Loucy (cell line): Measurements from ENCODE around the gene ZNF469.

Experiments used
- H2AFZ ChIP-seq: fragments of 200-600 bp; sonication (generic); 2 replicates; pipeline ENCODE4 v1.6.0; 2016; ENCODE audit warnings: antibody characterized with exemption, mild to moderate bottlenecking, low read length, moderate library complexity
- H3F3A ChIP-seq: fragments of 200-600 bp; 2 replicates; pipeline ENCODE4 v1.6.0; 2016; ENCODE audit warnings: antibody characterized with exemption, low read depth, mild to moderate bottlenecking
- H3K27me3 ChIP-seq: fragments of 200-600 bp; sonication (generic); 2 replicates; pipeline ENCODE4 v1.6.1; 2014; ENCODE audit warnings: low read length, mild to moderate bottlenecking; ENCODE audit not compliant: insufficient read depth, poor library complexity, severe bottlenecking
- H3K36me3 ChIP-seq: fragments of 200-600 bp; sonication (generic); 2 replicates; pipeline ENCODE4 v1.6.1; 2016; ENCODE audit warnings: low read length; ENCODE audit not compliant: insufficient read depth
- H3K4me1 ChIP-seq: fragments of 200-600 bp; sonication (generic); 2 replicates; pipeline ENCODE4 v1.5.1; 2014; ENCODE audit warnings: low read length, mild to moderate bottlenecking; ENCODE audit not compliant: insufficient read depth, poor library complexity, severe bottlenecking
- H3K4me2 ChIP-seq: fragments of 200-600 bp; sonication (generic); 2 replicates; pipeline ENCODE4 v1.6.0; 2014; ENCODE audit warnings: antibody characterized with exemption, low read length, low read depth, mild to moderate bottlenecking; ENCODE audit not compliant: poor library complexity, severe bottlenecking
- H3K4me3 ChIP-seq: fragments of 200-600 bp; sonication (generic); 2 replicates; pipeline ENCODE4 v1.5.1; 2014; ENCODE audit warnings: low read length, mild to moderate bottlenecking, mixed read lengths; ENCODE audit not compliant: poor library complexity, severe bottlenecking
- H3K79me2 ChIP-seq: fragments of 200-600 bp; sonication (generic); 2 replicates; pipeline ENCODE4 v1.6.1; 2014; ENCODE audit warnings: low read length; ENCODE audit not compliant: insufficient read depth
- H3K9ac ChIP-seq: fragments of 200-600 bp; sonication (generic); 2 replicates; pipeline ENCODE4 v1.6.0; 2014; ENCODE audit warnings: mild to moderate bottlenecking, low read depth, low read length, moderate library complexity; ENCODE audit not compliant: poor library complexity, severe bottlenecking
- H3K9me2 ChIP-seq: fragments of 200-600 bp; sonication (generic); replicated peaks from 2 replicates; pipeline ENCODE4 v1.6.1; 2016; ENCODE audit warnings: low read depth, low read length, mixed read lengths
- H3K9me3 ChIP-seq: fragments of 200-600 bp; sonication (generic); 2 replicates; pipeline ENCODE4 v1.6.1; 2014; ENCODE audit warnings: mild to moderate bottlenecking, antibody characterized with exemption, low read length, low read depth; ENCODE audit not compliant: insufficient read depth
- H4K20me1 ChIP-seq: fragments of 200-600 bp; sonication (generic); 2 replicates; pipeline ENCODE4 v1.6.0; 2014; ENCODE audit warnings: antibody characterized with exemption, low read length, mild to moderate bottlenecking; ENCODE audit not compliant: insufficient read depth, poor library complexity, severe bottlenecking
- CTCF ChIP-seq: fragments of 200-600 bp; sonication (generic); conservative IDR thresholded peaks from 2 replicates; pipeline ENCODE4 v1.5.1; 2014; ENCODE audit warnings: mild to moderate bottlenecking, antibody characterized with exemption, low read length
- EZH2phosphoT487 ChIP-seq: fragments of 200-600 bp; IDR thresholded peaks from 2 replicates; pipeline ENCODE4 v1.6.1; 2018; ENCODE audit warnings: antibody characterized with exemption, mild to moderate bottlenecking, moderate library complexity, borderline replicate concordance

Gene ZNF469

GRCh38 chr16:88413631-88414030, 30.9 kb downstream of the ZNF469 start:
- Histone ChIP-seq H2AFZ (no peak overlapping the region), H3K36me3 (no peaks in the 10 kb centered on the region), H3K79me2 (no peaks in the 10 kb centered on the region), H3K9ac (no peak overlapping the region), H4K20me1 (no peaks in the 10 kb centered on the region), H3K9me2 (no peaks in the 10 kb centered on the region), H3K27me3 (no peaks in the 10 kb centered on the region), H3K4me2 (no peak overlapping the region), H3F3A (no peaks in the 10 kb centered on the region), H3K9me3 (no peaks in the 10 kb centered on the region), H3K4me3 (no peak overlapping the region), H3K4me1 (no peaks in the 10 kb centered on the region)
- TF ChIP-seq CTCF (no peak), EZH2phosphoT487 (no peak)

GRCh38 chr16:88414521-88415380, 32.0 kb downstream of the ZNF469 start:
- Histone ChIP-seq H3F3A (no peaks in the 10 kb centered on the region), H3K27me3 (no peaks in the 10 kb centered on the region), H3K4me3 (no peak overlapping the region), H4K20me1 (no peaks in the 10 kb centered on the region), H3K36me3 (no peaks in the 10 kb centered on the region), H3K9ac (no peak overlapping the region), H2AFZ (no peak overlapping the region), H3K9me2 (no peaks in the 10 kb centered on the region), H3K9me3 (no peaks in the 10 kb centered on the region), H3K4me1 (no peaks in the 10 kb centered on the region), H3K4me2 (no peak overlapping the region), H3K79me2 (no peaks in the 10 kb centered on the region)
- TF ChIP-seq CTCF (no peak), EZH2phosphoT487 (no peak)

GRCh38 chr16:88415381-88415705, 32.6 kb downstream of the ZNF469 start:
- H3K9me3 ChIP-seq: no peaks in the 10 kb centered on the region
- no peak overlapping the region for H3K4me3 ChIP-seq
- no peaks in the 10 kb centered on the region for H3K79me2 ChIP-seq
- H3K4me2 ChIP-seq: no peak overlapping the region
- no peaks in the 10 kb centered on the region for H3K36me3 ChIP-seq
- no peaks in the 10 kb centered on the region for H3K27me3 ChIP-seq
- TF ChIP-seq EZH2phosphoT487 (no peak), CTCF (no peak)
- no peaks in the 10 kb centered on the region for H3K9me2 ChIP-seq
- no peak overlapping the region for H2AFZ ChIP-seq
- no peaks in the 10 kb centered on the region for H4K20me1 ChIP-seq
- no peaks in the 10 kb centered on the region for H3K4me1 ChIP-seq
- no peaks in the 10 kb centered on the region for H3F3A ChIP-seq
- H3K9ac ChIP-seq: no peak overlapping the region
